ENCODE results near the gene RNGTT.

The RNGTT gene

GRCh38 chr6:88663801-88664200 is 299.6 kb downstream of the RNGTT start:
- Mint-ChIP-seq H3K4me1 (no peaks in the 10 kb centered on the region), H3K36me3 (ENCODE audit: low read depth) (peaks cover 73% of the 10 kb centered on the region), H3K27ac (no peak overlapping the region), H3K9me3 (peaks cover 64% of the 10 kb centered on the region), H3K27me3 (ENCODE audit: low read depth) (no peaks in the 10 kb centered on the region), H3K4me3 (no peak overlapping the region)
- TF ChIP-seq CTCF (IDR thresholded peaks at IDR 0.05; ENCODE audit: unreplicated experiment in 3 of 3) = no peak

DNA sequence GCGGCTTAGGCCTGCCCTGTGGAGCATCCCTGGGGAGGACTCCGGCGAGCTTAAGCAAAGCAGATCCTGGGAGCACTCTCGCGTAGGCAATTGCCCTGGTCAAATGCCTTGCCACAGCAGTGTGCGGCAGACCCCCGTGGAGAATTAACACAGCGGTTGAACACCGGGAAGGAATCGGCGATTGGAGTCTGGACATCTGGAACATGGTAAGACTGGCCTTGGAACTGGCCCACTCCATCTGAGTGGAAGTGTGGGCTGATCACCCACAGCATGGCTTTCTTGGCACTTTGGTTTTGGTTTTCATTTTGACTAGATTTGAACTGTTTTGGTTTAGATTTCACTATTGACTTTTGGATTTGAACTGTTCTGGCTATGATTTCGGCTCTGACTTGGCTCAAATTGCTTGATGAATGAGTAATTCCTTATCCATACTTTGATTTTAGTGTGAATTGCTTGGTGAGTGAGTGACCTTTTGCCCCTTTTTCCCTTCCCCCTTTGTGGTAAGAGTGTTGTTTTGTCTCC is 300.7 kb downstream of the RNGTT start:
- Mint-ChIP-seq H3K4me1 (no peaks in the 10 kb centered on the region), H3K9me3 (peaks cover 62% of the 10 kb centered on the region), H3K27ac (no peak overlapping the region), H3K27me3 (ENCODE audit: low read depth) (no peaks in the 10 kb centered on the region), H3K36me3 (ENCODE audit: low read depth) (peaks cover 69% of the 10 kb centered on the region), H3K4me3 (no peak overlapping the region)
- TF ChIP-seq CTCF (IDR thresholded peaks at IDR 0.05; ENCODE audit: unreplicated experiment in 3 of 3) = no peak

GRCh38 chr6:88662163-88662580 is 301.2 kb downstream of the RNGTT start:
- H3K9me3 Mint-ChIP-seq = peaks cover 61% of the 10 kb centered on the region
- TF ChIP-seq CTCF (IDR thresholded peaks at IDR 0.05; ENCODE audit: unreplicated experiment in 3 of 3) = no peak
- H3K27me3 Mint-ChIP-seq (ENCODE audit: low read depth) = no peaks in the 10 kb centered on the region
- peaks cover 67% of the 10 kb centered on the region for H3K36me3 Mint-ChIP-seq (ENCODE audit: low read depth)
- no peak overlapping the region for H3K4me3 Mint-ChIP-seq
- H3K27ac Mint-ChIP-seq = no peak overlapping the region
- no peaks in the 10 kb centered on the region for H3K4me1 Mint-ChIP-seq

DNA sequence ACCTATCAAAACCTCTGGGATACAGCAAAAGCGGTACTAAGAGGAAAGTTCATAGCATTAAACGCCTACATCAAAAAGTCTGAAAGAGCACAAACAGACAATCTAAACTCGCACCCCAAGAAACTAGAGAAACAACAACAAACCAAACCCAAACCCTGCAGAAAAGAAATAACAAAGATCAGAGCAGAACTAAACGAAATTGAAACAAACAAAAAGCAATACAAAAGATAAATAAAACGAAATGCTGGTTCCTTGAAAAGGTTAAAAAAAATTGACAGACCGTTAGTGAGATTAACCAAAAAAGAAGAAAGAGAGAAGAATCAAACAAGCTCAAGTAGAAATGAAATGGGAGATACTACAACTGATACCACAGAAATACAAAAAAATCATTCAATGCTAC is 302.3 kb downstream of the RNGTT start:
- TF ChIP-seq CTCF (IDR thresholded peaks at IDR 0.05; ENCODE audit: unreplicated experiment in 3 of 3) = no peak
- Mint-ChIP-seq H3K9me3 (peaks cover 53% of the 10 kb centered on the region), H3K4me1 (no peaks in the 10 kb centered on the region), H3K4me3 (no peak overlapping the region), H3K36me3 (ENCODE audit: low read depth) (peaks cover 62% of the 10 kb centered on the region), H3K27me3 (ENCODE audit: low read depth) (no peaks in the 10 kb centered on the region), H3K27ac (no peak overlapping the region)

GRCh38 chr6:88655586-88655985 is 307.8 kb downstream of the RNGTT start:
- Mint-ChIP-seq H3K4me1 (no peaks in the 10 kb centered on the region), H3K4me3 (no peak overlapping the region), H3K9me3 (peaks cover 16% of the 10 kb centered on the region), H3K36me3 (ENCODE audit: low read depth) (peaks cover 20% of the 10 kb centered on the region), H3K27me3 (ENCODE audit: low read depth) (no peaks in the 10 kb centered on the region), H3K27ac (no peak overlapping the region)
- no peak for TF ChIP-seq CTCF (IDR thresholded peaks at IDR 0.05; ENCODE audit: unreplicated experiment in 3 of 3)

DNA sequence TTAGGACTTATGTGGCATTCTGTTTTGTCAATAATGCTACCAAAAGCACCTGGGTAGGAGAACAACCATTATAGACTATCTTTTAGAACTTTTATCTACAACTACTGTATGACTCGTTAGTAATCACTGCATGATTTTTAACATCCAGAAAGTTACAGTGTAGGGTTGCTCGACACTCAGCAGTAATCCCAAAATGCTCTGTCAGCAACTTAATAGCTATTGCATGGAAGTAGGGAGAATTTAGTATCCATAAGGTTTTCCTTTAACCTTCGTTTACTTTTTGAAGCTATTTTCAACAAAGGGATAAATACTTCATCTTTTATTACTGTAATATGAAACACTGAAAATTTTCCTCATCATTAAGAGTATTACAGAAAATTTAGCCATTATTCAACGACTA is 309.5 kb downstream of the RNGTT start:
- H3K4me1 Mint-ChIP-seq = no peaks in the 10 kb centered on the region
- H3K27me3 Mint-ChIP-seq (ENCODE audit: low read depth) = no peaks in the 10 kb centered on the region
- H3K9me3 Mint-ChIP-seq = peaks cover 6% of the 10 kb centered on the region
- peaks cover 7% of the 10 kb centered on the region for H3K36me3 Mint-ChIP-seq (ENCODE audit: low read depth)
- H3K4me3 Mint-ChIP-seq = no peak overlapping the region
- H3K27ac Mint-ChIP-seq = no peak overlapping the region
- no peak for TF ChIP-seq CTCF (IDR thresholded peaks at IDR 0.05; ENCODE audit: unreplicated experiment in 3 of 3)

All from nephron (organoid).